ENCODE measurements around the gene KRTCAP2.

- no peak for TF ChIP-seq CTCF (IDR thresholded peaks at IDR 0.05)
- TF ChIP-seq EP300 (IDR thresholded peaks at IDR 0.05) = no peak
Observed at GRCh38 chr1:155205969-155206593, 33.0 kb upstream of the KRTCAP2 start.
